Endothelial cell of umbilical vein (primary cell): ENCODE data around the gene KLK2. TPM values are rescaled to one million over a fixed set of nuclear protein-coding genes. Genes with fewer than 3 reads are reported as not detected.

Experiments used
- BruUV-seq: library from RNA; stranded (reverse); fragments of 400-500 nt; replicated peaks from 2 replicates; lab custom pipeline; 2021; lab: Mats Ljungman, UMichigan
- CTCF ChIA-PET: fragments of 300-600, 350-600 bp; sonication (Branson Sonifier 250); formaldehyde crosslinking; loops from one replicate; lab custom pipeline; 2021; ENCODE audit warnings: antibody characterized with exemption, inconsistent platforms; lab: Charles Lee
- POLR2A ChIA-PET: fragments of 300-600, 350-600 bp; sonication (Branson Sonifier 250); formaldehyde crosslinking; loops from one replicate; lab custom pipeline; 2021; ENCODE audit warnings: antibody characterized with exemption, inconsistent platforms; lab: Charles Lee
- DNase-seq: peaks from one replicate; pipeline ENCODE4 v3.0.0-alpha.2; 2011; ENCODE audit warnings: low read depth, low spot score
- FAIRE-seq: peaks from 2 replicates; lab custom pipeline; 2011; peaks lifted over from hg19 to GRCh38; lab: Jason Lieb, UNC
- H2AFZ ChIP-seq: 2 replicates; pipeline ENCODE4 v1.6.0; 2012; ENCODE audit warnings: low read depth, low read length, control low read depth, inconsistent platforms
- H3K27ac ChIP-seq: 2 replicates; pipeline ENCODE4 v1.5.1; 2011; ENCODE audit warnings: low read depth, mild to moderate bottlenecking, control low read depth, low read length, moderate library complexity; ENCODE audit not compliant: insufficient read depth
- H3K27me3 ChIP-seq, 2 experiments: 2 replicates each; pipeline versions ENCODE4 v1.6.0 to v1.6.1; 2011; ENCODE audit warnings: low read length in 2 of 2, mixed read lengths in 1 of 2; ENCODE audit not compliant: control insufficient read depth in 2 of 2, insufficient read depth in 2 of 2
- H3K36me3 ChIP-seq, 2 experiments: 2 replicates in 1 of 2; 3 replicates in 1 of 2; pipeline ENCODE4 v1.5.1; 2011; ENCODE audit warnings: low read length in 2 of 2, mild to moderate bottlenecking in 1 of 2, moderate library complexity in 1 of 2; ENCODE audit not compliant: control insufficient read depth in 2 of 2, insufficient read depth in 2 of 2; ENCODE audit errors: extremely low read depth in 1 of 2
- H3K4me1 ChIP-seq: 3 replicates; pipeline ENCODE4 v1.5.1; 2011; ENCODE audit warnings: mild to moderate bottlenecking, low read length; ENCODE audit not compliant: control insufficient read depth, insufficient read depth; ENCODE audit errors: extremely low read depth
- H3K4me2 ChIP-seq: 2 replicates; pipeline ENCODE4 v1.6.1; 2011; ENCODE audit warnings: low read length, control low read depth, mixed read lengths; ENCODE audit not compliant: insufficient read depth
- H3K4me3 ChIP-seq, 3 experiments: fragments of 200-600 bp in 1 of 3; sonication (generic), shearing (Covaris generic) in 1 of 3; replicated peaks in 1 of 3; 2 replicates each; pipeline ENCODE4 v1.5.1; 2011 to 2016; ENCODE audit warnings: control low read depth in 3 of 3, low read length in 3 of 3, mild to moderate bottlenecking in 2 of 3, inconsistent platforms in 1 of 3, low read depth in 1 of 3, moderate library complexity in 1 of 3; ENCODE audit not compliant: insufficient read depth in 1 of 3
- H3K79me2 ChIP-seq: 2 replicates; pipeline ENCODE4 v1.6.0; 2012; ENCODE audit warnings: low read length, inconsistent platforms; ENCODE audit not compliant: control insufficient read depth, insufficient read depth
- H3K9ac ChIP-seq: replicated peaks from 2 replicates; pipeline ENCODE3; 2011; ENCODE audit warnings: low read length, control low read depth; ENCODE audit not compliant: insufficient read depth; ENCODE audit errors: extremely low read depth
- H3K9me1 ChIP-seq: replicated peaks from 3 replicates; pipeline ENCODE4 v1.6.0; 2011; ENCODE audit warnings: mild to moderate bottlenecking, low read length; ENCODE audit not compliant: control insufficient read depth, insufficient read depth; ENCODE audit errors: extremely low read depth
- H3K9me3 ChIP-seq: replicated peaks from 2 replicates; pipeline ENCODE4 v1.5.1; 2012; ENCODE audit warnings: low read length, inconsistent platforms; ENCODE audit not compliant: control insufficient read depth, insufficient read depth
- H4K20me1 ChIP-seq: replicated peaks from 2 replicates; pipeline ENCODE3; 2011; ENCODE audit warnings: mild to moderate bottlenecking, low read length; ENCODE audit not compliant: control insufficient read depth, insufficient read depth; ENCODE audit errors: extremely low read depth
- EZH2 ChIP-seq: IDR thresholded peaks from 2 replicates; pipeline ENCODE4 v1.6.1; 2012; ENCODE audit warnings: borderline replicate concordance, low read depth, mild to moderate bottlenecking, moderate library complexity, low read length, inconsistent platforms; ENCODE audit not compliant: severe bottlenecking
- FOS ChIP-seq: IDR thresholded peaks from 2 replicates; pipeline ENCODE4 v1.6.1; 2011; ENCODE audit warnings: mild to moderate bottlenecking, low read length, moderate library complexity, borderline replicate concordance; ENCODE audit not compliant: insufficient read depth
- GATA2 ChIP-seq: IDR thresholded peaks from 2 replicates; pipeline ENCODE4 v1.7.0; 2011; ENCODE audit warnings: low read depth, mild to moderate bottlenecking, moderate library complexity, mixed read lengths, low read length; ENCODE audit not compliant: insufficient read length, insufficient read depth
- JUN ChIP-seq: IDR thresholded peaks from 2 replicates; pipeline ENCODE4 v1.6.1; 2011; ENCODE audit warnings: borderline replicate concordance, low read depth; ENCODE audit not compliant: insufficient read length, insufficient read depth
- MYC ChIP-seq: IDR thresholded peaks from one replicate; pipeline ENCODE4 v1.6.1; 2011; ENCODE audit warnings: mild to moderate bottlenecking, low read depth, low read length
- POLR2A ChIP-seq: IDR thresholded peaks from 2 replicates; pipeline ENCODE4 v1.6.1; 2012; ENCODE audit warnings: low read depth, mild to moderate bottlenecking, control low read depth, low read length
- POLR2AphosphoS5 ChIP-seq: IDR thresholded peaks from 2 replicates; pipeline ENCODE4 v1.6.1; 2012; ENCODE audit warnings: low read depth, mild to moderate bottlenecking, control low read depth, low read length, moderate library complexity; ENCODE audit not compliant: insufficient read depth
- dilution Hi-C: fragments of 300-500 bp; cut with MboI; formaldehyde crosslinking; loops from one replicate; pipeline ENCODE4 v1.15.0; 2019; ENCODE audit warnings: low sequenced_read_pairs; ENCODE audit not compliant: extremely low pct_ligation_motif_present
- intact Hi-C: fragments of 100-400 bp; cut with micrococcal nuclease; formaldehyde crosslinking; loops from one replicate; pipeline ENCODE4 v1.10.0; 2022
- polyA plus RNA-seq, 4 experiments: library from polyadenylated mRNA; depleted of rRNA in 3 of 4; stranded (reverse) in 3 of 4; unstranded in 1 of 4; fragments of >200 nt; gene quantifications; 2 replicates each; pipeline versions ENCODE4 v1.2.1 to v1.2.3, GENCODE V29; 2011 to 2012; ENCODE audit warnings: missing spikeins in 1 of 4
- total RNA-seq: library from RNA; stranded (reverse); gene quantifications from 2 replicates; pipeline ENCODE4 v1.2.3, GENCODE V29; 2021
- TF ChIP-seq, protein P1 (sequence below), 2 donors: IDR thresholded peaks; 1 replicate in 1 of 2; 2 replicates in 1 of 2; pipeline ENCODE4 v1.5.1; 2011; ENCODE audit warnings: low read length in 2 of 2, mild to moderate bottlenecking in 2 of 2, moderate library complexity in 2 of 2, control low read depth in 1 of 2, inconsistent platforms in 1 of 2, low read depth in 1 of 2; ENCODE audit not compliant: insufficient read depth in 1 of 2; ENCODE audit errors: extremely low read depth in 1 of 2
- TF ChIP-seq, protein P2 (sequence below): IDR thresholded peaks from 2 replicates; pipeline ENCODE4 v1.6.1; 2011; ENCODE audit not compliant: insufficient read depth, insufficient read length

The KLK2 gene
- total and polyA plus RNA-seq, 2 donors (not counting 3 experiments of a cell fraction or from before 2014, with no cell fraction given) = not detected

DNA sequence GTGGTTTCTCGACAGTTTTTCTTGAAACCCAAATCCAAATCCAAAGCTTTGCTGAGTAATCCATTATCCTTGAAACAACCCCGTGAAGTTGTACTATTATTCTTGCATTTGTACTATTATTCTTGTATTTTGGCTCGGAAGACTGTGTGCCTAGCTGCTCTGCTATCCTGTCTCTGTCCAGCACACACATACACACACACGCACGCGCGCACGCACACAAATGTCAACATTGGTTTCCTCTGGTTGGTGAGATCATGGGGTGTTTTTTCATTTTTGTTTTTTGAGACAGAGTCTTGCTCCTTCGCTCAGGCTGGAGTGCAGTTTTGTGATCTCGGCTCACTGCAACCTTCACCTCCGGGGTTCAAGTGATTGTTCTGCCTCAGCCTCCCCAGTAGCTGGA lies 52.9 kb downstream of the KLK2 start:
- Histone ChIP-seq H3K9ac (no peak overlapping the region), H4K20me1 (no peaks in the 10 kb centered on the region), H3K36me3 (no peaks in the 10 kb centered on the region), H3K9me3 (no peaks in the 10 kb centered on the region), H3K9me1 (no peaks in the 10 kb centered on the region), H3K27me3 (peaks cover 0 to 5% of the 10 kb centered on the region in 2 experiments), H3K4me1 (no peaks in the 10 kb centered on the region), H3K27ac (no peak overlapping the region), H3K79me2 (no peaks in the 10 kb centered on the region), H2AFZ (no peak overlapping the region), H3K4me3 (no peak overlapping the region), H3K4me2 (no peak overlapping the region)
- DNase-seq = no peak
- intact Hi-C loops (no loop called here), dilution Hi-C loops (no loop called here)
- ChIA-PET CTCF (interaction anchor here (0.6 kb wide), 1 partner anchor 261 kb away, joined by 4 read pairs; no protein-coding TSS in a partner anchor), POLR2A (no interaction called here)
- TF ChIP-seq MYC (no peak), POLR2A (no peak), GATA2 (no peak), POLR2AphosphoS5 (no peak), EZH2 (no peak)
- TF ChIP-seq, protein P1, sequence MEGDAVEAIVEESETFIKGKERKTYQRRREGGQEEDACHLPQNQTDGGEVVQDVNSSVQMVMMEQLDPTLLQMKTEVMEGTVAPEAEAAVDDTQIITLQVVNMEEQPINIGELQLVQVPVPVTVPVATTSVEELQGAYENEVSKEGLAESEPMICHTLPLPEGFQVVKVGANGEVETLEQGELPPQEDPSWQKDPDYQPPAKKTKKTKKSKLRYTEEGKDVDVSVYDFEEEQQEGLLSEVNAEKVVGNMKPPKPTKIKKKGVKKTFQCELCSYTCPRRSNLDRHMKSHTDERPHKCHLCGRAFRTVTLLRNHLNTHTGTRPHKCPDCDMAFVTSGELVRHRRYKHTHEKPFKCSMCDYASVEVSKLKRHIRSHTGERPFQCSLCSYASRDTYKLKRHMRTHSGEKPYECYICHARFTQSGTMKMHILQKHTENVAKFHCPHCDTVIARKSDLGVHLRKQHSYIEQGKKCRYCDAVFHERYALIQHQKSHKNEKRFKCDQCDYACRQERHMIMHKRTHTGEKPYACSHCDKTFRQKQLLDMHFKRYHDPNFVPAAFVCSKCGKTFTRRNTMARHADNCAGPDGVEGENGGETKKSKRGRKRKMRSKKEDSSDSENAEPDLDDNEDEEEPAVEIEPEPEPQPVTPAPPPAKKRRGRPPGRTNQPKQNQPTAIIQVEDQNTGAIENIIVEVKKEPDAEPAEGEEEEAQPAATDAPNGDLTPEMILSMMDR (IDR thresholded peaks at IDR 0.05; ENCODE audit: extremely low read depth in 1 of 2, insufficient read depth in 1 of 2, low read depth in 1 of 2, low read length in 2 of 2) = no peak
- no TSS peak for BruUV-seq
- FAIRE-seq = no peak

DNA sequence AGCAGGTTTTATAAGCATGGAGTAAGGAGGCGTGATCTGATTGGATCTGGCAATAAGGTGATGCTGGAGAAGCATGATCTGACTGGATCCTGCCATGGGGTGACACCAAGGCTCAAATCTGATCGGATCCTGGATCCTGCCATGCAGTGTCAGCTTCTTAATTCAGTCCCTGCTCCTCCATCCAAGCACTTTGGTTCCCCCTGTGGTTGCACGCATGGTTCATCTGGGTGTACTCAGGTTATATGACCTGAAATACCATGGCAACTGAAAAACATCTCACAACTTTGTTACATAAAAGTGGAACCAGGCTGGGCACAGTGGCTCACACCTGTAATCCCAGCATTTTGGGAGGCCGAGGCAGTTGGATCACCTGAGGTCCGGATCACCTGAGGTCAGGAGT lies 55.6 kb downstream of the KLK2 start:
- H3K9me1 ChIP-seq = no peaks in the 10 kb centered on the region
- ChIA-PET CTCF (interaction anchor here (0.6 to 3.4 kb wide), 2 partner anchors 88 to 168 kb away, joined by 3 to 35 read pairs; no protein-coding TSS in a partner anchor), POLR2A (no interaction called here)
- dilution Hi-C loops = no loop called here
- BruUV-seq = no TSS peak
- no peaks in the 10 kb centered on the region for H3K4me1 ChIP-seq
- intact Hi-C loops = no loop called here
- H3K27me3 ChIP-seq = peaks cover 0 to 2% of the 10 kb centered on the region in 2 experiments
- no peak overlapping the region for H3K27ac ChIP-seq
- no peaks in the 10 kb centered on the region for H4K20me1 ChIP-seq
- DNase-seq (no peak), FAIRE-seq (no peak)
- H2AFZ ChIP-seq = no peak overlapping the region
- H3K4me2 ChIP-seq = no peak overlapping the region
- no peak for TF ChIP-seq POLR2AphosphoS5
- TF ChIP-seq, protein P1 (IDR thresholded peaks at IDR 0.05; ENCODE audit: extremely low read depth in 1 of 2, insufficient read depth in 1 of 2, low read depth in 1 of 2, low read length in 2 of 2) = no peak
- TF ChIP-seq FOS = no peak
- no peak for TF ChIP-seq JUN
- no peak for TF ChIP-seq MYC
- no peak for TF ChIP-seq POLR2A
- TF ChIP-seq, protein P2, sequence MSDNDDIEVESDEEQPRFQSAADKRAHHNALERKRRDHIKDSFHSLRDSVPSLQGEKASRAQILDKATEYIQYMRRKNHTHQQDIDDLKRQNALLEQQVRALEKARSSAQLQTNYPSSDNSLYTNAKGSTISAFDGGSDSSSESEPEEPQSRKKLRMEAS = no peak
- TF ChIP-seq GATA2 = no peak
- no peak for TF ChIP-seq EZH2
- H3K9me3 ChIP-seq = no peaks in the 10 kb centered on the region
- no peak overlapping the region for H3K9ac ChIP-seq
- H3K4me3 ChIP-seq = no peak overlapping the region
- H3K79me2 ChIP-seq = no peaks in the 10 kb centered on the region
- H3K36me3 ChIP-seq = no peaks in the 10 kb centered on the region
